Measurements from ENCODE around the gene C14orf119.
"Not testable (repeated sequence)": the region's sequence is repeated elsewhere in the genome, so short reads cannot be mapped to it uniquely, and the experiment has no call there.

- TF ChIP-seq, protein P1, sequence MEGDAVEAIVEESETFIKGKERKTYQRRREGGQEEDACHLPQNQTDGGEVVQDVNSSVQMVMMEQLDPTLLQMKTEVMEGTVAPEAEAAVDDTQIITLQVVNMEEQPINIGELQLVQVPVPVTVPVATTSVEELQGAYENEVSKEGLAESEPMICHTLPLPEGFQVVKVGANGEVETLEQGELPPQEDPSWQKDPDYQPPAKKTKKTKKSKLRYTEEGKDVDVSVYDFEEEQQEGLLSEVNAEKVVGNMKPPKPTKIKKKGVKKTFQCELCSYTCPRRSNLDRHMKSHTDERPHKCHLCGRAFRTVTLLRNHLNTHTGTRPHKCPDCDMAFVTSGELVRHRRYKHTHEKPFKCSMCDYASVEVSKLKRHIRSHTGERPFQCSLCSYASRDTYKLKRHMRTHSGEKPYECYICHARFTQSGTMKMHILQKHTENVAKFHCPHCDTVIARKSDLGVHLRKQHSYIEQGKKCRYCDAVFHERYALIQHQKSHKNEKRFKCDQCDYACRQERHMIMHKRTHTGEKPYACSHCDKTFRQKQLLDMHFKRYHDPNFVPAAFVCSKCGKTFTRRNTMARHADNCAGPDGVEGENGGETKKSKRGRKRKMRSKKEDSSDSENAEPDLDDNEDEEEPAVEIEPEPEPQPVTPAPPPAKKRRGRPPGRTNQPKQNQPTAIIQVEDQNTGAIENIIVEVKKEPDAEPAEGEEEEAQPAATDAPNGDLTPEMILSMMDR (conservative IDR thresholded peaks at IDR 0.05; ENCODE audit: low read length) = not testable (repeated sequence)
- TF ChIP-seq EZH2phosphoT487 (IDR thresholded peaks at IDR 0.05; ENCODE audit: borderline replicate concordance, low read depth, low read length) = not testable (repeated sequence)
Observed at GRCh38 chr14:23108169-23108568, 12.9 kb downstream of the C14orf119 start.

Measured in OCI-LY7 (cell line).